LHCN-M2 (cell line): ENCODE measurements around the gene PALS1. TPM values are rescaled to one million over a fixed set of nuclear protein-coding genes. Genes with fewer than 3 reads are reported as not detected.
"Not testable (repeated sequence)": the region's sequence is repeated elsewhere in the genome, so short reads cannot be mapped to it uniquely, and the experiment has no call there.

Experiments
- DNase-seq: peaks from one replicate; pipeline ENCODE4 v3.0.0-alpha.2; 2012; ENCODE audit warnings: low read depth
- total RNA-seq: library from RNA; depleted of rRNA; stranded (reverse); fragments of >200 nt; gene quantifications from 2 replicates; pipeline ENCODE4 v1.2.3, GENCODE V29; 2014; rRNA removed

The PALS1 gene
- total RNA-seq, 1 experiment from 2014 or later: 25.2 TPM

GRCh38 chr14:67257906-67258305, 16.7 kb downstream of the PALS1 start:
- DNase-seq: no peak

- DNase-seq: no peak
Measured at GRCh38 chr14:67260965-67261364, 19.7 kb downstream of the PALS1 start.

- peak; percentile 26 for DNase-seq
Measured at GRCh38 chr14:67263499-67264149, 22.4 kb downstream of the PALS1 start.

GRCh38 chr14:67265131-67265530, 23.9 kb downstream of the PALS1 start:
- peak; percentile 18 for DNase-seq

- DNase-seq: no peak
Measured at GRCh38 chr14:67267576-67268328, 26.5 kb downstream of the PALS1 start.

- DNase-seq: no peak
Measured at GRCh38 chr14:67268426-67269150, 27.4 kb downstream of the PALS1 start.

GRCh38 chr14:67269298-67270060, 28.2 kb downstream of the PALS1 start:
- peak; percentile 61 for DNase-seq

GRCh38 chr14:67270145-67270753, 29.0 kb downstream of the PALS1 start:
- no peak for DNase-seq

- DNase-seq: no peak
Measured at GRCh38 chr14:67270933-67271332, 29.7 kb downstream of the PALS1 start.

GRCh38 chr14:67273281-67273680, 32.0 kb downstream of the PALS1 start:
- DNase-seq: not testable (repeated sequence)

- no peak for DNase-seq
Measured at GRCh38 chr14:67276131-67276530, 34.9 kb downstream of the PALS1 start.

GRCh38 chr14:67280506-67280905, 39.3 kb downstream of the PALS1 start:
- DNase-seq: no peak

- DNase-seq: peak; percentile 34
Measured at GRCh38 chr14:67285876-67286452, 44.7 kb downstream of the PALS1 start.

Other genes with a start within 250 kb of the PALS1 start
- not detected in 2 replicates for gene GARIN2, start 52.0 kb upstream of the PALS1 start, total RNA-seq
- 135 and 139 TPM in 2 replicates for gene ATP6V1D, start 118.4 kb downstream of the PALS1 start, total RNA-seq
- 285 and 310 TPM in 2 replicates for gene EIF2S1, start 118.9 kb downstream of the PALS1 start, total RNA-seq
- 0.34 and 0.64 TPM in 2 replicates for gene PLEK2, start 170.7 kb downstream of the PALS1 start, total RNA-seq
- gene TMEM229B, start 247.3 kb downstream of the PALS1 start, total RNA-seq: 0.06 TPM in 1 of 2 replicates, not detected in the other